B cell (primary cell): Measurements from ENCODE around the gene GGTA1. TPM values are rescaled to one million over a fixed set of nuclear protein-coding genes. Genes with fewer than 3 reads are reported as not detected.
"Not testable (repeated sequence)": the region's sequence is repeated elsewhere in the genome, so short reads cannot be mapped to it uniquely, and the experiment has no call there.

Experiments used
- ATAC-seq: fragments of 200-7000 bp; cut with Tn5 transposase; one replicate; pipeline ENCODE4 v1.10.0; 2021; ENCODE audit warnings: low read depth, mild to moderate bottlenecking, moderate number of reproducible peaks, moderate library complexity
- CTCF ChIA-PET: fragments of 350-600 bp; sonication (Branson Sonifier 250); formaldehyde crosslinking; loops from one replicate; lab custom pipeline; 2021; ENCODE audit warnings: antibody characterized with exemption, inconsistent platforms; lab: Charles Lee
- POLR2A ChIA-PET: fragments of 350-600 bp; sonication (Branson Sonifier 250); formaldehyde crosslinking; loops from one replicate; lab custom pipeline; 2021; ENCODE audit warnings: antibody characterized with exemption; lab: Charles Lee
- DNase-seq: peaks from one replicate; pipeline ENCODE4 v3.0.0; 2013
- H2AFZ ChIP-seq: 2 replicates; pipeline ENCODE4 v1.6.1; 2012; ENCODE audit warnings: mild to moderate bottlenecking, low read depth, low read length; ENCODE audit not compliant: insufficient read depth, poor library complexity, severe bottlenecking
- H3K27ac ChIP-seq, 2 donors: 1 replicate in 1 of 2; 2 replicates in 1 of 2; pipeline ENCODE4 v1.5.1; 2012 to 2013; ENCODE audit warnings: low read length in 2 of 2, mild to moderate bottlenecking in 2 of 2, moderate library complexity in 1 of 2
- H3K27me3 ChIP-seq, 4 experiments: fragments of 200-600 bp in 1 of 4; sonication (generic) in 1 of 4; replicated peaks in 1 of 4; 1 replicate in 2 of 4; 2 replicates in 2 of 4; pipeline versions ENCODE4 v1.6.1 to v1.7.0; 2013 to 2016; ENCODE audit warnings: low read length in 3 of 4, mild to moderate bottlenecking in 2 of 4, mixed read lengths in 1 of 4, moderate library complexity in 1 of 4; ENCODE audit not compliant: insufficient read depth in 4 of 4, control insufficient read depth in 3 of 4; ENCODE audit errors: control extremely low read depth in 1 of 4
- H3K36me3 ChIP-seq, 2 experiments: replicated peaks in 1 of 2; 1 replicate in 1 of 2; 2 replicates in 1 of 2; pipeline versions ENCODE4 v1.6.1 to v1.7.1; 2013; ENCODE audit warnings: low read length in 1 of 2; ENCODE audit not compliant: insufficient read depth in 2 of 2, control insufficient read depth in 1 of 2; ENCODE audit errors: control extremely low read depth in 1 of 2, extremely low read depth in 1 of 2
- H3K4me1 ChIP-seq, 2 donors: fragments of 200-600 bp in 1 of 2; sonication (generic) in 1 of 2; 1 replicate in 1 of 2; 2 replicates in 1 of 2; pipeline versions ENCODE4 v1.5.1 to v1.6.1; 2013 to 2017; ENCODE audit warnings: low read length in 2 of 2; ENCODE audit not compliant: control insufficient read depth in 2 of 2, insufficient read depth in 2 of 2
- H3K4me2 ChIP-seq: replicated peaks from 2 replicates; pipeline ENCODE3; 2012; ENCODE audit warnings: mild to moderate bottlenecking, low read depth, low read length; ENCODE audit not compliant: poor library complexity, severe bottlenecking
- H3K4me3 ChIP-seq, 5 experiments: fragments of 200-600 bp in 1 of 5; sonication (generic) in 1 of 5; 1 replicate in 3 of 5; 2 replicates in 2 of 5; pipeline versions ENCODE4 v1.5.1 to v1.7.0; 2011 to 2016; ENCODE audit warnings: low read length in 4 of 5, mild to moderate bottlenecking in 4 of 5, low read depth in 2 of 5, control low read depth in 1 of 5, moderate library complexity in 1 of 5; ENCODE audit not compliant: insufficient read depth in 1 of 5; ENCODE audit errors: control extremely low read depth in 1 of 5, extremely low read depth in 1 of 5
- H3K79me2 ChIP-seq: fragments of 200-600 bp; sonication (generic); one replicate; pipeline ENCODE4 v1.6.0; 2016; ENCODE audit warnings: low read length; ENCODE audit not compliant: control insufficient read depth, insufficient read depth
- H3K9ac ChIP-seq: fragments of 200-600 bp; sonication (generic); 2 replicates; pipeline ENCODE4 v1.6.1; 2017; ENCODE audit warnings: mild to moderate bottlenecking, low read length, moderate library complexity
- H3K9me3 ChIP-seq, 3 donors: one replicate each; pipeline versions ENCODE4 v1.6.1 to v1.7.1; 2013; ENCODE audit warnings: low read length in 2 of 3; ENCODE audit not compliant: control insufficient read depth in 2 of 3, insufficient read depth in 1 of 3; ENCODE audit errors: control extremely low read depth in 1 of 3
- H4K20me1 ChIP-seq: 2 replicates; pipeline ENCODE4 v1.6.0; 2012; ENCODE audit warnings: mild to moderate bottlenecking, low read length; ENCODE audit not compliant: insufficient read depth, control insufficient read depth, poor library complexity, severe bottlenecking
- H3K27ac Mint-ChIP-seq: one replicate; pipeline ENCODE4 v1.8.0; 2021; ENCODE audit warnings: mixed read lengths
- H3K27me3 Mint-ChIP-seq: one replicate; pipeline ENCODE4 v1.8.0; 2021; ENCODE audit warnings: mixed read lengths
- H3K4me1 Mint-ChIP-seq: one replicate; pipeline ENCODE4 v1.8.0; 2021; ENCODE audit warnings: mixed read lengths
- H3K4me3 Mint-ChIP-seq: one replicate; pipeline ENCODE4 v1.8.0; 2021; ENCODE audit warnings: mixed read lengths
- H3K9me3 Mint-ChIP-seq: one replicate; pipeline ENCODE4 v1.8.0; 2022; ENCODE audit warnings: mixed read lengths; ENCODE audit not compliant: insufficient read depth
- CTCF ChIP-seq: fragments of 200-600 bp; IDR thresholded peaks from one replicate; pipeline ENCODE4 v1.8.0; 2022; ENCODE audit warnings: antibody characterized with exemption, mild to moderate bottlenecking
- EZH2 ChIP-seq: IDR thresholded peaks from 2 replicates; pipeline ENCODE4 v1.6.1; 2012; ENCODE audit warnings: borderline replicate concordance, low read depth, mild to moderate bottlenecking, moderate library complexity, low read length; ENCODE audit not compliant: insufficient read depth, poor library complexity, severe bottlenecking
- WGBS: methylation state at CpG from one replicate; pipeline ENCODE4 v1.1.5; 2013; ENCODE audit warnings: missing lambda C conversion rate; ENCODE audit not compliant: insufficient coverage; 5-methylcytosine and 5-hydroxymethylcytosine counted together
- intact Hi-C: fragments of 100-400 bp; cut with micrococcal nuclease; formaldehyde crosslinking; loops from one replicate; pipeline ENCODE4 v1.10.0; 2022
- polyA plus RNA-seq: library from polyadenylated mRNA; depleted of rRNA; stranded (reverse); fragments of >200 nt; gene quantifications from 2 replicates; pipeline ENCODE4 v1.2.3, GENCODE V29; 2012
- total RNA-seq, 2 donors: library from RNA; stranded (reverse); fragments of 120-200 nt in 1 of 2; gene quantifications; 1 replicate in 1 of 2; 2 replicates in 1 of 2; pipeline versions ENCODE4 v1.2.3 to v1.2.4, GENCODE V29; 2013 to 2022

The GGTA1 gene
- total and polyA plus RNA-seq, 2 donors (not counting 1 experiment from before 2014, with no cell fraction given) = not detected

GRCh38 chr9:121439016-121439415, 60.6 kb downstream of the GGTA1 start:
- no CpG with 5 or more reads among the region's 1 CpG for WGBS
- no peaks in the 10 kb centered on the region for H3K36me3 ChIP-seq
- no peaks in the 10 kb centered on the region for H3K9me3 Mint-ChIP-seq

GRCh38 chr9:121437891-121438290, 61.8 kb downstream of the GGTA1 start:
- H3K9me3 Mint-ChIP-seq = no peaks in the 10 kb centered on the region
- ChIA-PET POLR2A (no interaction called here), CTCF (no interaction called here)
- intact Hi-C loops = no loop called here
- H3K27me3 Mint-ChIP-seq = peaks cover 21% of the 10 kb centered on the region
- Histone ChIP-seq H3K79me2 (no peaks in the 10 kb centered on the region), H3K9ac (no peak overlapping the region), H3K9me3 (no peaks in the 10 kb centered on the region), H4K20me1 (no peaks in the 10 kb centered on the region), H3K36me3 (no peaks in the 10 kb centered on the region), H2AFZ (no peak overlapping the region), H3K4me2 (no peak overlapping the region), H3K27me3 (peaks cover 0 to 7% (median 3%) of the 10 kb centered on the region in 4 experiments), H3K27ac (no peak overlapping the region), H3K4me1 (no peaks in the 10 kb centered on the region), H3K4me3 (no peak overlapping the region)
- no peak overlapping the region for H3K27ac Mint-ChIP-seq
- no CpG with 5 or more reads among the region's 3 CpGs for WGBS
- H3K4me1 Mint-ChIP-seq = no peaks in the 10 kb centered on the region
- no peak overlapping the region for H3K4me3 Mint-ChIP-seq
- ATAC-seq (no peak), DNase-seq (no peak)
- TF ChIP-seq CTCF (no peak), EZH2 (no peak)

More at GRCh38 chr9:121439016-121439415, 60.6 kb downstream of the GGTA1 start:
- H3K4me3 ChIP-seq = no peak overlapping the region
- H3K4me2 ChIP-seq = no peak overlapping the region
- intact Hi-C loops = no loop called here
- no peaks in the 10 kb centered on the region for H3K4me1 Mint-ChIP-seq
- CTCF ChIA-PET = no interaction called here
- H3K4me1 ChIP-seq = no peaks in the 10 kb centered on the region
- H3K27me3 ChIP-seq = peaks cover 0 to 10% (median 3%) of the 10 kb centered on the region in 4 experiments
- H3K79me2 ChIP-seq = no peaks in the 10 kb centered on the region
- H2AFZ ChIP-seq = no peak overlapping the region
- no peak overlapping the region for H3K9ac ChIP-seq
- POLR2A ChIA-PET = no interaction called here
- TF ChIP-seq CTCF (no peak), EZH2 (no peak)
- no peaks in the 10 kb centered on the region for H3K9me3 ChIP-seq
- H3K4me3 Mint-ChIP-seq = no peak overlapping the region
- H4K20me1 ChIP-seq = no peaks in the 10 kb centered on the region
- no peak overlapping the region for H3K27ac Mint-ChIP-seq
- no peak for DNase-seq
- no peak for ATAC-seq
- H3K27ac ChIP-seq = no peak overlapping the region
- H3K27me3 Mint-ChIP-seq = peaks cover 21% of the 10 kb centered on the region

GRCh38 chr9:121437046-121437445, 62.6 kb downstream of the GGTA1 start:
- not testable (repeated sequence) for H3K27ac ChIP-seq, H3K4me1 Mint-ChIP-seq
- no CpG with 5 or more reads among the region's 3 CpGs for WGBS

More at GRCh38 chr9:121437046-121437445, 62.6 kb downstream of the GGTA1 start:
- ATAC-seq, H3K36me3 ChIP-seq, DNase-seq, H3K4me1 ChIP-seq, POLR2A ChIA-PET, H3K4me3 ChIP-seq, H3K9me3 ChIP-seq, H3K4me3 Mint-ChIP-seq, H3K9ac ChIP-seq, H3K27me3 ChIP-seq, intact Hi-C loops, H4K20me1 ChIP-seq, H3K9me3 Mint-ChIP-seq, H3K27ac Mint-ChIP-seq, H3K79me2 ChIP-seq, CTCF ChIA-PET, H3K4me2 ChIP-seq, H2AFZ ChIP-seq: not testable (repeated sequence)
- peaks cover 21% of the 10 kb centered on the region for H3K27me3 Mint-ChIP-seq
